Colonic mucosa (tissue), 4 donors: Measurements from ENCODE around the gene DUS1L. TPM values are rescaled to one million over a fixed set of nuclear protein-coding genes. Genes with fewer than 3 reads are reported as not detected.

Source experiments
- DNase-seq: peaks from one replicate; pipeline ENCODE4 v3.0.0-alpha.2; 2020
- H3K27ac ChIP-seq: fragments of 200-600 bp; one replicate; pipeline ENCODE4 v1.8.0; 2021
- H3K27me3 ChIP-seq: fragments of 200-600 bp; one replicate; pipeline ENCODE4 v1.8.0; 2021
- H3K36me3 ChIP-seq: fragments of 200-600 bp; one replicate; pipeline ENCODE4 v1.8.0; 2021
- H3K4me1 ChIP-seq: fragments of 200-600 bp; one replicate; pipeline ENCODE4 v1.8.0; 2021; ENCODE audit warnings: mild to moderate bottlenecking
- H3K4me3 ChIP-seq: fragments of 200-600 bp; one replicate; pipeline ENCODE4 v1.8.0; 2021
- H3K9ac ChIP-seq, 2 donors: one replicate each; pipeline ENCODE4 v1.7.0; 2013; ENCODE audit warnings: control low read depth in 2 of 2, low read depth in 2 of 2, low read length in 2 of 2
- H3K9me3 ChIP-seq: fragments of 200-600 bp; one replicate; pipeline ENCODE4 v1.8.0; 2021
- CTCF ChIP-seq: fragments of 200-600 bp; IDR thresholded peaks from one replicate; pipeline ENCODE4 v1.8.0; 2022; ENCODE audit warnings: antibody characterized with exemption, mild to moderate bottlenecking
- intact Hi-C: fragments of 100-400 bp; cut with DNase I; formaldehyde crosslinking; loops from one replicate; pipeline ENCODE4 v1.14.1; 2022
- total RNA-seq, 2 donors: library from RNA; stranded (reverse); fragmentation: NEBNext Ultra II Directional in 1 of 2; extraction: Animal tissue kit (Norgen Biotek cat#: 25700) in 1 of 2; gene quantifications; one replicate each; pipeline ENCODE4 v1.2.1, GENCODE V29; 2021
- donor health status: healthy.
- donor health status: DM: no; HTN: no; CAD: no.
- donor health status: DM: no; HTN: no; CAD: no.

The DUS1L gene
- total RNA-seq, 2 donors from 2014 or later: 113 to 253 TPM

DNA sequence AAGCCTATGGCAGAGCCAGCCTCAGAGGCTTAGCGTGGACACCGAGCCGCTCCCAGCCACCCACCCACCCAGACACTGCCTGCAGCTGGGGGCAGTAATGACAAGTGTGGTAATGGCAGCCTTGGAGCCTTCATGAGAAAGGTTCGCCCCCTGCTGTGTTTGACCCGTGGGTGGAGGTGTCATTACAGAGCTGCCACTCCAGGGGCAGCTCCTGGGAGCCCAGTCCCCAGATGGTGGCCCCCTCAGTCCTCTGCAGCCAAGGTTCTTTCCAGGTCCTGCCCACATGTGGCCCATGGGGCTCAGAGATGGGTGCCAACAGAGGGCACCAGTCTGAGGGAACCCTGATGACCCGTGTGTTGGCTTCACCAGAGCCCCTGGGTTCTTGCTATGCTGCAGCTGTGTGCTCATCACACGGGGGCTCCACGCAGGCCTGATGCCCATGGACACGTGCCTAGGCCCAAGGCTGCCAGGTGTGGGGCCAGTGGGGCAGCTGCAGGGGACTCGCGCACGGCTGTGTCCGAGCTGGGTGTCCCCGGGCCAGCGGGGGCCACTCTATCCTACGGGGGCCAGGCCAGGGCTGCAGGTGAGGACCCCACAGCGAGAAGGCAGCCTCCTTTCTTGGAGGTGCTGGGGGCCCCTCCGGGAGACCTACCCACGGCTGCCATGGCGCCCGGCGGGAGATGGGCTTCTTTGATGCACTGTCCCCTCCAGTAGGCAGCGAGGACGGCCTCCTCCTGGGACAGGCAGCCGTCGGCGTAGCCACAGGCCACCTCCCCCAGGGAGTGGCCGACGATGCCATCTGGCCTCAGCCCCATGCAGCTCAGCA is 24.3 kb upstream of the DUS1L start:
- Histone ChIP-seq H3K36me3 (peaks cover 66% of the 10 kb centered on the region), H3K27ac (no peak overlapping the region), H3K9me3 (no peaks in the 10 kb centered on the region), H3K9ac (no peak overlapping the region), H3K27me3 (no peaks in the 10 kb centered on the region), H3K4me3 (no peak overlapping the region), H3K4me1 (no peaks in the 10 kb centered on the region)
- no peak for DNase-seq
- intact Hi-C loops: no loop called here
- TF ChIP-seq CTCF: no peak

GRCh38 chr17:82088838-82089722 is 23.5 kb upstream of the DUS1L start:
- TF ChIP-seq CTCF: no peak
- intact Hi-C loops: no loop called here
- no peak for DNase-seq
- Histone ChIP-seq H3K27me3 (no peaks in the 10 kb centered on the region), H3K36me3 (peaks cover 68% of the 10 kb centered on the region), H3K9me3 (no peaks in the 10 kb centered on the region), H3K9ac (no peak overlapping the region), H3K27ac (no peak overlapping the region), H3K4me3 (no peak overlapping the region), H3K4me1 (no peaks in the 10 kb centered on the region)

GRCh38 chr17:82087961-82088837 is 22.6 kb upstream of the DUS1L start:
- H3K36me3 ChIP-seq: peaks cover 63% of the 10 kb centered on the region
- H3K9ac ChIP-seq: no peak overlapping the region
- H3K27me3 ChIP-seq: no peaks in the 10 kb centered on the region
- intact Hi-C loops: no loop called here
- H3K9me3 ChIP-seq: no peaks in the 10 kb centered on the region
- no peaks in the 10 kb centered on the region for H3K4me1 ChIP-seq
- no peak for DNase-seq
- no peak for TF ChIP-seq CTCF
- H3K4me3 ChIP-seq: no peak overlapping the region
- no peak overlapping the region for H3K27ac ChIP-seq

DNA sequence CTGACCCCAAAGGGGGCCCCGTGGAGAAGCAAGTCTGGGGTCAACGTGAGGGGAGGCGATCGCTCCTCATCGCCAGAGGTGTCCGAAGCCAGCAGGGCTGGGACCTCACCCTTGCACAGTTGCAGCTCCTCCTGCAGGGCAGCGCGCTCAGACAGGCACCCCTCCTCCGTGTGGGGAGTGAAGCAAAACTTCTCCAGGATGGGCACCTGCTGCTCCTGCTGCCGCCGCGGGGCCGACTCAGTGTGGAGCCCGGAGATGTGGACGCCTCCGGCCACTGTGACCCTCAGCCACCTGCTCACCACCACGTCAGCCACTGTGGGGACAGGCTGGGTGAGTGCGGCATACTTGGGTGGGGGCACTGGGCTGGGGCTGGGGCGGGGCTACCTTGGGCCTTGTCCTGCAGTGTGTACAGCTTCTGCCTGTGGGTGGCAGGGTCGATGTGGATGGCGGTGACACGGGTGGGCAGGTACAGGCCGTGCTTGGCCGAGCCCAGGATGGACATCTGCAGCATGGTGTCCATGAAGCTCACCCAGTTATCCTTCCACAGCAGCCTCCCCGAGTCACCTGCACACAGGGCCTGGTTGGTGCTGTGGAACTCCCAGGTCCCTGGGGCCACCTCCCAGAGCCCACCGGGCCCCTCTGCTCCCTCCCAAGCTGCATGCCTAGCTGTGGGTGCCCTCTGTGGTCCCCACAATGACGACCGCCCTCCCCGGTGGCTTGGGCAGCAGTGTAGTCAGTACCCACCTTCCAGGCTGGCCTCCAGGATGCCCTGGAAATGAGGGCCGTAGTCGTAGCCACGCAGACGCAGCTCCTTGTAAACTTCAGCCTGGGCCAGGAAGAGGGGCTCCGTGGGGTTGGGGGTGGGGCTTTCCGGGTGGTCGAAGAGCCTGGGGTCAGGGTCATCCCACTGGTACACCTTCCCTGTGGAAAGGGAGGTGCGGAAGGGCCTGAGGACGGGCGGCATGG is 21.6 kb upstream of the DUS1L start:
- H3K9me3 ChIP-seq: no peaks in the 10 kb centered on the region
- H3K27ac ChIP-seq: no peak overlapping the region
- H3K4me3 ChIP-seq: no peak overlapping the region
- no peaks in the 10 kb centered on the region for H3K27me3 ChIP-seq
- DNase-seq: no peak
- H3K4me1 ChIP-seq: no peaks in the 10 kb centered on the region
- no peak overlapping the region for H3K9ac ChIP-seq
- no peak for TF ChIP-seq CTCF
- intact Hi-C loops: no loop called here
- H3K36me3 ChIP-seq: peaks cover 67% of the 10 kb centered on the region
